ENCODE results near the gene NEK2. TPM values are rescaled to one million over a fixed set of nuclear protein-coding genes. Genes with fewer than 3 reads are reported as not detected.

The NEK2 gene
- total and polyA plus RNA-seq, 2 of the 13 experiments (the other 11 are each of a cell fraction or from before 2014, with no cell fraction given): 10.9 to 40.8 TPM

- no peak for TF ChIP-seq LCORL (IDR thresholded peaks at IDR 0.05)
- TF ChIP-seq LCORL (CRISPR knock-in tag; IDR thresholded peaks at IDR 0.05): 0 out of 2 replicates have a peak, but pooled peaks have one; percentile 7
- TF ChIP-seq HINFP (CRISPR knock-in tag; IDR thresholded peaks at IDR 0.05; ENCODE audit: low read depth): no peak
- TF ChIP-seq ZNF652 (CRISPR knock-in tag; IDR thresholded peaks at IDR 0.05; ENCODE audit: borderline replicate concordance, low read depth): 0 out of 2 replicates have a peak, but pooled peaks have one; percentile 32
- no peak for TF ChIP-seq ZNF138 (CRISPR knock-in tag; IDR thresholded peaks at IDR 0.05; ENCODE audit: low read depth)
- TF ChIP-seq SCMH1 (CRISPR knock-in tag; IDR thresholded peaks at IDR 0.05; ENCODE audit: borderline replicate concordance): no peak
- peak; percentile 21; the same call in 1 of the 2 replicates for TF ChIP-seq ZNF761 (CRISPR knock-in tag; conservative IDR thresholded peaks at IDR 0.05)
- no peak for TF ChIP-seq MAX (IDR thresholded peaks at IDR 0.05)
Measured at GRCh38 chr1:211676106-211676583, 724 bp upstream of the NEK2 start (continued).

- Histone ChIP-seq H3K36me3 (replicated peaks in 1 of 2; ENCODE audit: control insufficient read depth in 1 of 2, insufficient read depth in 2 of 2, low read length in 2 of 2) (peaks cover 7 to 38% of the 10 kb centered on the region in 2 experiments), H3K27ac (ENCODE audit: extremely low read length, insufficient read depth, low read length) (peak overlapping the region; percentile 52)
- no peak for TF ChIP-seq ZBTB8A (CRISPR knock-in tag; IDR thresholded peaks at IDR 0.05; ENCODE audit: borderline replicate concordance, low read depth)
- no peak for TF ChIP-seq ZNF34 (CRISPR knock-in tag; IDR thresholded peaks at IDR 0.05; ENCODE audit: borderline replicate concordance)
- no peak for TF ChIP-seq ZNF547 (CRISPR knock-in tag; IDR thresholded peaks at IDR 0.05)
- no peak for TF ChIP-seq ZIK1 (CRISPR knock-in tag; IDR thresholded peaks at IDR 0.05; ENCODE audit: borderline replicate concordance, low read depth)
- TF ChIP-seq ZNF44 (CRISPR knock-in tag; IDR thresholded peaks at IDR 0.05): no peak
- TF ChIP-seq FOXK1 (CRISPR knock-in tag; IDR thresholded peaks at IDR 0.05; ENCODE audit: borderline replicate concordance, low read depth): peak; percentile 45; the same call in 1 of the 2 replicates
- no peak for TF ChIP-seq ZUFSP (CRISPR knock-in tag; IDR thresholded peaks at IDR 0.05; ENCODE audit: borderline replicate concordance)
- TF ChIP-seq PHF21A (CRISPR knock-in tag; IDR thresholded peaks at IDR 0.05): peak; percentile 80
- TF ChIP-seq ZBTB26 (CRISPR knock-in tag; IDR thresholded peaks at IDR 0.05; ENCODE audit: borderline replicate concordance): no peak
- TF ChIP-seq MLX (CRISPR knock-in tag; IDR thresholded peaks at IDR 0.05): peak; percentile 96
Measured at GRCh38 chr1:211667065-211667617, 8.3 kb downstream of the NEK2 start.

More at GRCh38 chr1:211667065-211667617, 8.3 kb downstream of the NEK2 start:
- ATAC-seq (peak; percentile 98), DNase-seq (ENCODE audit: low spot score) (peak; percentile 97), FAIRE-seq (peak; percentile 96)
- no peaks in the 10 kb centered on the region for H4K20me1 ChIP-seq (ENCODE audit: insufficient read depth, low read length)
- BruUV-seq (replicated peaks): no TSS peak
- ChIA-PET POLR2A (interaction anchor here (0.7 to 1.7 kb wide), 7 partner anchors 9 to 88 kb away, joined by 3 to 10 read pairs (median 4); partner anchors contain the start of genes NEK2 and SLC30A1), CTCF (ENCODE audit: low intra/inter-chr PET ratio, low total read pairs) (no interaction called here)
- H3K4me1 ChIP-seq (ENCODE audit: insufficient read depth, low read length): peaks cover 53% of the 10 kb centered on the region
- 2% methylated on average over 2 of the region's 2 CpGs for WGBS (ENCODE audit: low lambda C conversion rate)
- H3K27me3 ChIP-seq (ENCODE audit: control insufficient read depth in 1 of 2, insufficient read depth in 2 of 2, low read length in 2 of 2): no peaks in the 10 kb centered on the region
- no peak overlapping the region for H2AFZ ChIP-seq (ENCODE audit: low read length)
- peaks cover 2% of the 10 kb centered on the region for H3K79me2 ChIP-seq (ENCODE audit: insufficient read depth, low read length)
- H3K4me2 ChIP-seq (ENCODE audit: low read depth, low read length): peak overlapping the region; percentile 28
- no peaks in the 10 kb centered on the region for H3K9me3 ChIP-seq (ENCODE audit: low read length)
- no peak overlapping the region for H3K4me3 ChIP-seq (replicated peaks in 1 of 3; ENCODE audit: insufficient read depth in 1 of 3, low read depth in 2 of 3, low read length in 3 of 3)
- intact Hi-C loops (cut with micrococcal nuclease; ENCODE audit: unreplicated experiment) (loop anchor here (1.0 kb wide), 1 partner anchor 9 kb away; no protein-coding TSS in a partner anchor), in situ Hi-C loops (cut with HindIII; ENCODE audit: extremely low pct_ligation_motif_present, low pct_unique_long_range_greater_than_20kb) (no loop called here)
- no peak overlapping the region for H3K9ac ChIP-seq (ENCODE audit: insufficient read depth, low read depth, low read length)

Data from HepG2 (cell line).